Smooth muscle cell (in vitro differentiated cells): ENCODE results near the gene BRSK2. TPM values are rescaled to one million over a fixed set of nuclear protein-coding genes. Genes with fewer than 3 reads are reported as not detected.

Experiments
- DNase-seq: peaks from one replicate; lab custom pipeline; 2025; ENCODE audit not compliant: unreplicated experiment; lab: John Stamatoyannopoulos, UW
- H2AFZ ChIP-seq: fragments of 200-600 bp; sonication (generic); 2 replicates; pipeline ENCODE4 v1.6.0; 2016; ENCODE audit warnings: antibody characterized with exemption, low read depth, mild to moderate bottlenecking
- H3F3A ChIP-seq: fragments of 200-600 bp; sonication (generic); 2 replicates; pipeline ENCODE4 v1.6.0; 2017; ENCODE audit warnings: antibody characterized with exemption, low read depth
- H3K27ac ChIP-seq: fragments of 200-600 bp; sonication (generic); 2 replicates; pipeline ENCODE4 v1.5.1; 2016; ENCODE audit warnings: low read depth, mild to moderate bottlenecking
- H3K27me3 ChIP-seq: fragments of 200-600 bp; sonication (generic); 2 replicates; pipeline ENCODE4 v1.6.1; 2016; ENCODE audit warnings: low read depth, mild to moderate bottlenecking
- H3K36me3 ChIP-seq: fragments of 200-600 bp; sonication (generic); 2 replicates; pipeline ENCODE4 v1.5.1; 2016; ENCODE audit warnings: low read depth
- H3K4me1 ChIP-seq: fragments of 200-600 bp; sonication (generic); 2 replicates; pipeline ENCODE4 v1.5.1; 2016; ENCODE audit warnings: low read depth
- H3K4me2 ChIP-seq: fragments of 200-600 bp; sonication (generic); 2 replicates; pipeline ENCODE4 v1.6.0; 2016; ENCODE audit warnings: mild to moderate bottlenecking
- H3K4me3 ChIP-seq: fragments of 200-600 bp; sonication (generic); 2 replicates; pipeline ENCODE4 v1.5.1; 2016; ENCODE audit warnings: mild to moderate bottlenecking
- H3K79me2 ChIP-seq: fragments of 200-600 bp; sonication (generic); 2 replicates; pipeline ENCODE4 v1.6.0; 2016; ENCODE audit warnings: low read depth, mild to moderate bottlenecking
- H3K9ac ChIP-seq: fragments of 200-600 bp; sonication (generic); 2 replicates; pipeline ENCODE4 v1.6.0; 2016; ENCODE audit warnings: low read depth
- H3K9me3 ChIP-seq: fragments of 200-600 bp; sonication (generic); replicated peaks from 2 replicates; pipeline ENCODE4 v1.5.1; 2016; ENCODE audit warnings: low read depth
- H4K20me1 ChIP-seq: fragments of 200-600 bp; sonication (generic); 2 replicates; pipeline ENCODE4 v1.6.0; 2016; ENCODE audit warnings: low read depth
- CTCF ChIP-seq: fragments of 200-600 bp; sonication (generic); IDR thresholded peaks from 2 replicates; pipeline ENCODE4 v1.5.1; 2017; ENCODE audit warnings: borderline replicate concordance, mild to moderate bottlenecking, antibody characterized with exemption; ENCODE audit not compliant: insufficient read depth, poor library complexity, severe bottlenecking
- WGBS: methylation state at CpG from one replicate; pipeline ENCODE4 v1.1.7; 2016; ENCODE audit warnings: low lambda C conversion rate; 5-methylcytosine and 5-hydroxymethylcytosine counted together
- polyA plus RNA-seq: library from polyadenylated mRNA; unstranded; fragments of >200 nt; fragmentation: Nextera tagmentation; extraction: Ambion mirVana; gene quantifications from 2 replicates; pipeline ENCODE4 v1.2.1, GENCODE V29; 2016
- total RNA-seq: library from RNA; depleted of rRNA; stranded (reverse); fragments of >200 nt; gene quantifications from 2 replicates; pipeline ENCODE4 v1.2.3, GENCODE V29; 2014

Gene BRSK2
- total and polyA plus RNA-seq, 2 experiments from 2014 or later = 1.5 to 5.2 TPM

GRCh38 chr11:1479006-1479677 is 89.4 kb downstream of the BRSK2 start:
- Histone ChIP-seq H3K27ac (no peak overlapping the region), H4K20me1 (peaks cover 50% of the 10 kb centered on the region), H3F3A (no peaks in the 10 kb centered on the region), H3K9me3 (no peaks in the 10 kb centered on the region), H3K27me3 (no peaks in the 10 kb centered on the region), H3K79me2 (no peaks in the 10 kb centered on the region), H3K36me3 (no peaks in the 10 kb centered on the region), H2AFZ (no peak overlapping the region), H3K9ac (no peak overlapping the region), H3K4me2 (no peak overlapping the region), H3K4me1 (no peaks in the 10 kb centered on the region), H3K4me3 (no peak overlapping the region)
- WGBS = 99% methylated on average over 9 of the region's 9 CpGs
- DNase-seq = no peak
- no peak for TF ChIP-seq CTCF

GRCh38 chr11:1479678-1480118 is 90.0 kb downstream of the BRSK2 start:
- Histone ChIP-seq H3K4me2 (no peak overlapping the region), H3F3A (no peaks in the 10 kb centered on the region), H4K20me1 (peaks cover 56% of the 10 kb centered on the region), H3K4me3 (no peak overlapping the region), H3K27ac (no peak overlapping the region), H3K27me3 (no peaks in the 10 kb centered on the region), H3K9me3 (no peaks in the 10 kb centered on the region), H3K9ac (no peak overlapping the region), H3K36me3 (no peaks in the 10 kb centered on the region), H3K79me2 (no peaks in the 10 kb centered on the region), H3K4me1 (no peaks in the 10 kb centered on the region), H2AFZ (no peak overlapping the region)
- over 99% methylated on average over 12 of the region's 12 CpGs for WGBS
- TF ChIP-seq CTCF = no peak
- DNase-seq = no peak

GRCh38 chr11:1480191-1480554 is 90.4 kb downstream of the BRSK2 start:
- Histone ChIP-seq H3K4me3 (no peak overlapping the region), H3K4me2 (no peak overlapping the region), H3K79me2 (no peaks in the 10 kb centered on the region), H3K9ac (no peak overlapping the region), H3K27ac (no peak overlapping the region), H4K20me1 (peaks cover 60% of the 10 kb centered on the region), H3K27me3 (no peaks in the 10 kb centered on the region), H3K9me3 (no peaks in the 10 kb centered on the region), H3K4me1 (no peaks in the 10 kb centered on the region), H3F3A (no peaks in the 10 kb centered on the region), H3K36me3 (no peaks in the 10 kb centered on the region), H2AFZ (no peak overlapping the region)
- WGBS = 94% methylated on average over 12 of the region's 13 CpGs
- no peak for TF ChIP-seq CTCF
- DNase-seq = no peak
